Measurements from ENCODE around the gene A2M. TPM values are rescaled to one million over a fixed set of nuclear protein-coding genes. Genes with fewer than 3 reads are reported as not detected.

Gene A2M
- total and polyA plus RNA-seq, 2 of the 13 experiments (the other 11 are each of a cell fraction or from before 2014, with no cell fraction given), result 2,807 to 6,551 TPM

DNA sequence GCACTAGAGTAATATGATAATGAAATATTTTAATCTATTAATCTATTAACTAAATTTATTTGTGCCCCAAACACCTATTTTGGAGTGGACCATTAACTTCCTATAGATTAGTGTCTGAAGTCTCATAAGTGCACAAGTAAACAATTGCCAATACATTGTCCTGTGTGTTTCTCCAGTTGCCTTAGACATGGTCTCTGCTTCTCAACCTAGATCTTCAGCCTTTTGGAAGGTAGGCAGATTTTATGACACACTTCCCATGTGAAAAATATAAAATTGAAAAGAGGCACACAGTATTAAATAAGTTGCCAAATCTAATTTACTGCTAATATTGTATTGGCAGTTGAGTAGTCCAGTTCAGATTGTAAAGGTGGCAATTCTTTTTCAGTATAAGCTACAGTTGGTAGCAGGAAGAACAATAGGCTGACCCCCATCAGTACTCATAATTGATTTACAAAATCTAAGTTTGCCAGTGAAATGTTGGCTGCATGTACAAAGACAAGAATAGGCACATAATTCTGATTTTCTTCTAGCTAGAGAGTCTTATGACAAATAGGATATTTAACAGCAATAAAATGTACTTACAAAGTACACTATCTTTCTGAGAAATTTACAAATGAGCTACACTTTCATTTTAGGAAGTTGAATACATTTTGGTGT lies 10.8 kb downstream of the A2M start:
- Histone ChIP-seq H3K27ac (ENCODE audit: extremely low read length, insufficient read depth, low read length) (no peak overlapping the region), H4K20me1 (ENCODE audit: insufficient read depth, low read length) (peaks cover 28% of the 10 kb centered on the region), H2AFZ (ENCODE audit: low read length) (no peak overlapping the region), H3K79me2 (ENCODE audit: insufficient read depth, low read length) (no peaks in the 10 kb centered on the region), H3K4me2 (ENCODE audit: low read depth, low read length) (no peak overlapping the region), H3K4me3 (replicated peaks in 1 of 3; ENCODE audit: insufficient read depth in 1 of 3, low read depth in 2 of 3, low read length in 3 of 3) (no peak overlapping the region), H3K36me3 (replicated peaks in 1 of 2; ENCODE audit: control insufficient read depth in 1 of 2, insufficient read depth in 2 of 2, low read length in 2 of 2) (peaks cover 21 to 74% of the 10 kb centered on the region in 2 experiments), H3K4me1 (ENCODE audit: insufficient read depth, low read length) (peaks cover 36% of the 10 kb centered on the region), H3K9me3 (ENCODE audit: low read length) (no peaks in the 10 kb centered on the region), H3K27me3 (ENCODE audit: control insufficient read depth in 1 of 2, insufficient read depth in 2 of 2, low read length in 2 of 2) (no peaks in the 10 kb centered on the region), H3K9ac (ENCODE audit: insufficient read depth, low read depth, low read length) (no peak overlapping the region)
- TF ChIP-seq THAP11 (CRISPR knock-in tag; IDR thresholded peaks at IDR 0.05) (no peak), JARID2 (CRISPR knock-in tag; IDR thresholded peaks at IDR 0.05; ENCODE audit: insufficient replicate concordance) (no peak), ZNF570 (CRISPR knock-in tag; IDR thresholded peaks at IDR 0.05; ENCODE audit: borderline replicate concordance) (no peak), PAF1 (CRISPR knock-in tag; IDR thresholded peaks at IDR 0.05) (peak; percentile 56), POLR2AphosphoS5 (IDR thresholded peaks at IDR 0.05; ENCODE audit: low read depth, low read length) (peak; percentile 63; the same call in 1 of the 2 replicates), ZNF766 (CRISPR knock-in tag; IDR thresholded peaks at IDR 0.05; ENCODE audit: borderline replicate concordance) (no peak), RBFOX2 (IDR thresholded peaks at IDR 0.05; ENCODE audit: low read depth, low read length) (peak; percentile 83), FOXA1 (IDR thresholded peaks at IDR 0.05) (no peak), FOXA1 (CRISPR knock-in tag; IDR thresholded peaks at IDR 0.05) (no peak), MLLT10 (CRISPR knock-in tag; IDR thresholded peaks at IDR 0.05) (no peak), ZNF350 (CRISPR knock-in tag; IDR thresholded peaks at IDR 0.05; ENCODE audit: borderline replicate concordance, low read depth) (no peak), DNMT1 (CRISPR knock-in tag; IDR thresholded peaks at IDR 0.05) (no peak), AGO2 (optimal IDR thresholded peaks at IDR 0.05; ENCODE audit: low read depth, low read length) (peak; percentile 67)
- TF ChIP-seq, protein P1, sequence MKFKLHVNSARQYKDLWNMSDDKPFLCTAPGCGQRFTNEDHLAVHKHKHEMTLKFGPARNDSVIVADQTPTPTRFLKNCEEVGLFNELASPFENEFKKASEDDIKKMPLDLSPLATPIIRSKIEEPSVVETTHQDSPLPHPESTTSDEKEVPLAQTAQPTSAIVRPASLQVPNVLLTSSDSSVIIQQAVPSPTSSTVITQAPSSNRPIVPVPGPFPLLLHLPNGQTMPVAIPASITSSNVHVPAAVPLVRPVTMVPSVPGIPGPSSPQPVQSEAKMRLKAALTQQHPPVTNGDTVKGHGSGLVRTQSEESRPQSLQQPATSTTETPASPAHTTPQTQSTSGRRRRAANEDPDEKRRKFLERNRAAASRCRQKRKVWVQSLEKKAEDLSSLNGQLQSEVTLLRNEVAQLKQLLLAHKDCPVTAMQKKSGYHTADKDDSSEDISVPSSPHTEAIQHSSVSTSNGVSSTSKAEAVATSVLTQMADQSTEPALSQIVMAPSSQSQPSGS (CRISPR knock-in tag; IDR thresholded peaks at IDR 0.05), result no peak
- TF ChIP-seq, protein P2, sequence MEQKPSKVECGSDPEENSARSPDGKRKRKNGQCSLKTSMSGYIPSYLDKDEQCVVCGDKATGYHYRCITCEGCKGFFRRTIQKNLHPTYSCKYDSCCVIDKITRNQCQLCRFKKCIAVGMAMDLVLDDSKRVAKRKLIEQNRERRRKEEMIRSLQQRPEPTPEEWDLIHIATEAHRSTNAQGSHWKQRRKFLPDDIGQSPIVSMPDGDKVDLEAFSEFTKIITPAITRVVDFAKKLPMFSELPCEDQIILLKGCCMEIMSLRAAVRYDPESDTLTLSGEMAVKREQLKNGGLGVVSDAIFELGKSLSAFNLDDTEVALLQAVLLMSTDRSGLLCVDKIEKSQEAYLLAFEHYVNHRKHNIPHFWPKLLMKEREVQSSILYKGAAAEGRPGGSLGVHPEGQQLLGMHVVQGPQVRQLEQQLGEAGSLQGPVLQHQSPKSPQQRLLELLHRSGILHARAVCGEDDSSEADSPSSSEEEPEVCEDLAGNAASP (CRISPR knock-in tag; IDR thresholded peaks at IDR 0.05; ENCODE audit: borderline replicate concordance), result 0 out of 2 replicates have a peak, but pooled peaks have one; percentile 4
- TF ChIP-seq, protein P3, sequence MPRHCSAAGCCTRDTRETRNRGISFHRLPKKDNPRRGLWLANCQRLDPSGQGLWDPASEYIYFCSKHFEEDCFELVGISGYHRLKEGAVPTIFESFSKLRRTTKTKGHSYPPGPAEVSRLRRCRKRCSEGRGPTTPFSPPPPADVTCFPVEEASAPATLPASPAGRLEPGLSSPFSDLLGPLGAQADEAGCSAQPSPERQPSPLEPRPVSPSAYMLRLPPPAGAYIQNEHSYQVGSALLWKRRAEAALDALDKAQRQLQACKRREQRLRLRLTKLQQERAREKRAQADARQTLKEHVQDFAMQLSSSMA (CRISPR knock-in tag; IDR thresholded peaks at IDR 0.05), result no peak
- POLR2A ChIA-PET, result interaction anchor here (1.0 to 1.4 kb wide), 3 partner anchors 11 to 40 kb away, joined by 3 to 5 read pairs (median 4); partner anchors contain the start of gene A2M
- DNase-seq (ENCODE audit: low spot score) (no peak), ATAC-seq (no peak), FAIRE-seq (no peak)
- intact Hi-C loops (cut with micrococcal nuclease; ENCODE audit: unreplicated experiment), result no loop called here
- in situ Hi-C loops (cut with HindIII; ENCODE audit: extremely low pct_ligation_motif_present, low pct_unique_long_range_greater_than_20kb), result no loop called here
- CTCF ChIA-PET (ENCODE audit: low intra/inter-chr PET ratio, low total read pairs), result no interaction called here
- BruUV-seq (replicated peaks), result no TSS peak

All from HepG2 (cell line).